ENCODE results near the gene ZNF335.

DNA sequence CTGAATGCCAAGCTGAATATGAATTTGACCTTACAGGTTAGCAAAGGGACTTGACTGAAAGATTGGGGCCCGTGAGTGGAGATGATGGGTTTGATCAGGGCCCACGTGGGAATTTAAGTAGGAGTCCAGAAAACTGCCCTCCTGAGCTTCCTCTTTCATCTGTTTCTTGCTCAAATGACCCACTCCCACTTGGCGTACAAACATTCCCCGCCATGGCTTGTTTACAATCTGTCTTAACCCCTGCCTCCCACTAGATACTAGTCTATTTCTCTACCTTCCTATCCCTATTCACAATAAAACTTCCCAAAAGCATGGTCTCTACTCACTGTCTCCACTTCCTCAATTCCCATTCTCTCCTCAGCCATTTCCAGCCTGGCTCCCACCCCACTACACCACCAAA lies 46.1 kb upstream of the ZNF335 start:
- no peak for TF ChIP-seq CTCF (IDR thresholded peaks at IDR 0.05; ENCODE audit: low read depth, low read length)
- TF ChIP-seq POLR2A (IDR thresholded peaks at IDR 0.05; ENCODE audit: extremely low read depth, insufficient read length) = no peak

Data from NB4 (cell line).